CD4-positive, alpha-beta T cell treated with Interleukin-17A for 1 hour (primary cell): ENCODE data around the gene BRD9.
"Not testable (repeated sequence)": the region's sequence is repeated elsewhere in the genome, so short reads cannot be mapped to it uniquely, and the experiment has no call there.

ENCODE experiments used
- DNase-seq: peaks from one replicate; pipeline ENCODE4 v3.0.0-alpha.2; 2020

The BRD9 gene

GRCh38 chr5:856531-857425 is 35.8 kb downstream of the BRD9 start:
- DNase-seq = peak; percentile 26

GRCh38 chr5:855771-856530 is 36.6 kb downstream of the BRD9 start:
- peak; percentile 39 for DNase-seq

DNA sequence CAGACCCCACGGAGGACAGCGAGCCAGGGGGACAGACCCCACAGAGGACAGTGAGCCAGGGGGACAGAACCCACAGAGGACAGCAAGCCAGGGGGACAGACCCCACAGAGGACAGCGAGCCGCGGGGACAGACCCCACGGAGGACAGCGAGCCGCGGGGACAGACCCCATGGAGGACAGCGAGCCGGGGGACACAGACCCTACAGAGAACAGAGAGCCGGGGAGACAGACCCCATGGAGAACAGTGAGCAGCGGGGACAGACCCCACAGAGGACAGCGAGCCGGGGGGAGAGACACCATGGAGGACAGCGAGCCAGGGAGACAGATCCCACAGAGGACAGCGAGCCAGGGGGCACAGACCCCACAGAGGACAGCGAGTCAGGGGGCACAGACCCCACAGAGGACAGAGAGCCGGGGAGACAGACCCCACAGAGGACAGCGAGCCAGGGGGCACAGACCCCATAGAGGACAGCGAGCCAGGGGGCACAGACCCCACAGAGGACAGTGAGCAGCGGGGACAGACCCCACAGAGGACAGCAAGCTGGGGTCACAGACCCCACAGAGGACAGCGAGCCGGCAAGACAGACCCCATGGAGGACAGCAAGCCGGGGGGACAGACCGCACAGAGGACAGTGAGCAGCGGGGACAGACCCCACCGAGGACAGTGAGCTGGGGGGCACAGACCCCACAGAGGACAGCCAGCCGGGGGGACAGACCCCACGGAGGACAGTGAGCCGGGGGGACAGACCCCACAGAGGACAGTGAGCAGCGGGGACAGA is 37.4 kb downstream of the BRD9 start:
- DNase-seq = no peak

- DNase-seq = no peak
Measured at GRCh38 chr5:854217-854616, 38.4 kb downstream of the BRD9 start.

- DNase-seq = not testable (repeated sequence)
Measured at GRCh38 chr5:853416-854090, 39.0 kb downstream of the BRD9 start.

GRCh38 chr5:852431-853401 is 39.9 kb downstream of the BRD9 start:
- no peak for DNase-seq

DNA sequence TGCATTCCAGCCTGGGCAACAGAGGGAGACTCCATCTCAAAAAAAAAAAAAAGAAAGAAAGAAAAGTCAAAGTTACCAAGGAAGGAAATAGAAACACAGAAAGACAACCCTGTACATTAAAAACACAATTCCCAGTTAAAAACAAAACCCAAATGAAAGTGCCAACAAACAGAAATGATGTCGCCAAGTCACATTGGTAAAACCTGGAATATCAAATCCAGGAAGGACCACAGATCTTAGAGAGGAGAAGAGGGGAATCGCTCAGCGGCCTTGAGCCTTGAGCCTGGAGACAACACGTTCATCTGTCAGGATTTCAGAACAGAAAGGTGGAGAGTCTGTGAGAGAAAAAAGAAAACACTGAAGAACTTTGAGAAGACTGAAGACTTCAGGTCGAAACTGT is 40.6 kb downstream of the BRD9 start:
- DNase-seq = no peak

DNA sequence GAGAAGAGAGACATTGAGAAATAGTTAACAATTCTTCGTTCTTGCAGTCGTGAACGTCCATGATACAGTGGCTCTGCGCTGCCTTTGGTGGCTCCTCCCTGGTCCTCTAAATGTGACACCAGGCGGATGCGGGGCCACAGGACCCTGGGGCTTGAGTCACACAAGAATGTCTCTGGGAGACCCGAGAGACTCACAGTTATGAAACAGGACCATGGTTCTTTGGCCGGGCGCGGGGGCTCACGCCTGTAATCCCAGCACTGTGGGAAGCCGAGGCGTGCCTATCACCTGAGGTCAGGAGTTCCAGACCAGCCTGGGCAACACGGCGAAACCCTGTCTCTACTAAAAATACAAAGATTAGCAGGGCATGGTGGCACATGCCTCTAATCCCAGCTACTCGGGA is 41.0 kb downstream of the BRD9 start:
- DNase-seq = no peak

GRCh38 chr5:851076-851475 is 41.5 kb downstream of the BRD9 start:
- DNase-seq = no peak

DNA sequence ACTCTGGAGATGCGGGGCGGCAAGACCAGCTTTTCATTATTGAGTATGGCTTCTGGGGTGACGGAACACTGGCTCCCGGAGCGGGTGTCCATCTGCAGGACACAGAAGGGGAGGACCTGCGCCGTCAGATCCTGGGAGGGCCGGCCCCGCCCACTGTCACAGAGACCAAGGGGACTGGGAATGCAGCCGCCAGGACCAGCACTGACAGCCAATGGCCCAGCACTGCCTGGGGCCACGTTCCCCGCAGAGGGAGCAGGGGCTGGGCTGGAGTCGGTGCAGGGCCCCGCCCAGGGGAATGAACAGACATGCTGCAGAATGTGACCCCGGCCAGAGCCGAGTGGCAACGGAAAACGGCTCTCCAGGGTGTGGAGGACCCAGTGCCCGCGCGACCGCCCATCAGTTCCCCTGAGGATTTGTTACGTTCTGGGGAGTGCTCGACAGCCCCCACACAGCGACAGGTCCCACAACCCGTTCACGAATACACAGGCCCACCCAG is 42.0 kb downstream of the BRD9 start, which contains the start of gene ZDHHC11:
Gene ZDHHC11, minus strand, starts transcription at position 476 of the 496 bp plus-strand sequence. Its CDS starts 384 bp downstream, at position 92.
- no peak for DNase-seq

GRCh38 chr5:849651-850301 is 42.8 kb downstream of the BRD9 start:
- peak; percentile 18 for DNase-seq

- DNase-seq = no peak
Measured at GRCh38 chr5:848671-849111, 43.9 kb downstream of the BRD9 start.

GRCh38 chr5:847736-848135 is 44.9 kb downstream of the BRD9 start:
- DNase-seq = not testable (repeated sequence)

- not testable (repeated sequence) for DNase-seq
Measured at GRCh38 chr5:847212-847611, 45.4 kb downstream of the BRD9 start.

- peak; percentile 37 for DNase-seq
Measured at GRCh38 chr5:846602-847091, 46.0 kb downstream of the BRD9 start.

GRCh38 chr5:845676-846601 is 46.7 kb downstream of the BRD9 start:
- DNase-seq = not testable (repeated sequence)

DNA sequence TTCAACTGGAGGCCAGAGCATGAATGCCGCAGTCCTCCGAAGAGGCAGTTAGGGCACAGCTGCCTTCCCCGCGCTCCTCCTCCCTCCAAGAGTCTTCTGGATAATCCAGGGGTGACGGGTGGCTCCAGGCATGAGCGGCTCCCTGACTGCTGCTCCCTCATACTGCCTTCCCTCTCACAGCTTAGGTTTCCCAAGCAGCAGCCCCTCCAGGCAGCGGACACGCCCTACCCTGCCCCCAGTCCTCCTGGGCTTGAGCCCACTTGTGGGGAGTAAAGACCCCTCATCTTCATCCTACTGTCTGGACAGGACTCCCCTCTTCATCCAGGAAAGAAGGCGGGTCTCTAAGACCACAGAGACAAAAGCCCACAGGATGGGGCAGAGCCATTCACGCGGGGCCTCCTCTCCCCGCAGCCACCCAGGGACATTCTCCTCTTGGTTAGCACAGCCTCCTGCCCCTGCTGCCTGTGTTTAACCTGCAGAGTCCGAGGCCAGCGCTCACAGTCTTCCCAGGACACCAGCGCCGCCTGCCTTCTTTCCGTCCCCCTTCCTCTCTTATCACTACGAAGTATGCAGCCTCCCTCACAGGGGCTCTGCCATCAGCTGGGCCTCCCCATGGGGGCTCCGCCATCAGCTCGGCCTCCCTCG is 47.4 kb downstream of the BRD9 start:
- DNase-seq = not testable (repeated sequence)

DNA sequence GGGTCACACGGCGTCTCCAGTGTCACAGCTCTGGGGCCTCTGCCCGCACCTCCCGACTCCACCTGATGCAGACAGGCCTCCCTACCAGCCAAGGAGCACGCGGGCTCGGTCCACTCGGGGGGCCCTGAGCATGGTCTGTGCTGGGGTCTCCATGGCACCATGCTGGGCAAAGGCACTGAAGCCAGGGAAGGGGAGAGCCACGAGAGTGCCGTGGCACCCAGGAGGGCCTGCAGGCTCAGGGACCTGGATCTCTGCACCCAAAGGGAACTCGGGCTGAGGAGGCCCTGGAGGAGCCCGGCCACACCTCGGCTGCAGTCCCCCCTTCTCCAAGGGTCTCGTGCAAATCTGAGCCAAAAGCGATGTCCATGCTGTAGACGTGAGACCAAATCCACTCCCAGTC is 48.2 kb downstream of the BRD9 start:
- DNase-seq = not testable (repeated sequence)
